Measurements from ENCODE around the gene SUOX.

Gene SUOX

GRCh38 chr12:55996715-55997534, at the start of gene SUOX:
TSS of gene SUOX (plus strand) at chr12:55997276. CDS start at chr12:56002222, 4,946 bp downstream.
- no peak for TF ChIP-seq CTCF (IDR thresholded peaks at IDR 0.05; ENCODE audit: insufficient read depth, low read length, poor library complexity, severe bottlenecking)
- Histone ChIP-seq H3K27me3 (replicated peaks; ENCODE audit: control insufficient read depth, insufficient read depth, low read length) (no peaks in the 10 kb centered on the region), H3K4me3 (replicated peaks; ENCODE audit: low read depth, low read length) (peak within 1 kb of the TSS; percentile 82), H3K36me3 (ENCODE audit: control insufficient read depth, insufficient read depth, low read length) (peaks cover 15% of the 10 kb centered on the region)
- DNase-seq (ENCODE audit: extremely low read depth, insufficient read length), result peak; percentile 84

- no peak for TF ChIP-seq CTCF (IDR thresholded peaks at IDR 0.05; ENCODE audit: insufficient read depth, low read length, poor library complexity, severe bottlenecking)
- H3K36me3 ChIP-seq (ENCODE audit: control insufficient read depth, insufficient read depth, low read length), result peaks cover 21% of the 10 kb centered on the region
- H3K27me3 ChIP-seq (replicated peaks; ENCODE audit: control insufficient read depth, insufficient read depth, low read length), result no peaks in the 10 kb centered on the region
- H3K4me3 ChIP-seq (replicated peaks; ENCODE audit: low read depth, low read length), result no peak overlapping the region
- DNase-seq (ENCODE audit: extremely low read depth, insufficient read length), result no peak
Measured at GRCh38 chr12:55955344-55955743, 41.7 kb upstream of the SUOX start.

- peak; percentile 45 for TF ChIP-seq CTCF (IDR thresholded peaks at IDR 0.05; ENCODE audit: insufficient read depth, low read length, poor library complexity, severe bottlenecking)
- DNase-seq (ENCODE audit: extremely low read depth, insufficient read length), result no peak
- no peak overlapping the region for H3K4me3 ChIP-seq (replicated peaks; ENCODE audit: low read depth, low read length)
- no peaks in the 10 kb centered on the region for H3K27me3 ChIP-seq (replicated peaks; ENCODE audit: control insufficient read depth, insufficient read depth, low read length)
- H3K36me3 ChIP-seq (ENCODE audit: control insufficient read depth, insufficient read depth, low read length), result peaks cover 21% of the 10 kb centered on the region
Measured at GRCh38 chr12:55955800-55956508, 41.1 kb upstream of the SUOX start.

GRCh38 chr12:55957106-55957859, 39.8 kb upstream of the SUOX start:
- H3K27me3 ChIP-seq (replicated peaks; ENCODE audit: control insufficient read depth, insufficient read depth, low read length), result no peaks in the 10 kb centered on the region
- DNase-seq (ENCODE audit: extremely low read depth, insufficient read length), result no peak
- H3K36me3 ChIP-seq (ENCODE audit: control insufficient read depth, insufficient read depth, low read length), result peaks cover 14% of the 10 kb centered on the region
- no peak for TF ChIP-seq CTCF (IDR thresholded peaks at IDR 0.05; ENCODE audit: insufficient read depth, low read length, poor library complexity, severe bottlenecking)
- no peak overlapping the region for H3K4me3 ChIP-seq (replicated peaks; ENCODE audit: low read depth, low read length)

GRCh38 chr12:55963760-55964159, 33.3 kb upstream of the SUOX start:
- no peak for DNase-seq (ENCODE audit: extremely low read depth, insufficient read length)
- no peak overlapping the region for H3K4me3 ChIP-seq (replicated peaks; ENCODE audit: low read depth, low read length)
- no peaks in the 10 kb centered on the region for H3K27me3 ChIP-seq (replicated peaks; ENCODE audit: control insufficient read depth, insufficient read depth, low read length)
- TF ChIP-seq CTCF (IDR thresholded peaks at IDR 0.05; ENCODE audit: insufficient read depth, low read length, poor library complexity, severe bottlenecking), result no peak
- H3K36me3 ChIP-seq (ENCODE audit: control insufficient read depth, insufficient read depth, low read length), result no peaks in the 10 kb centered on the region

Measured in GM06990 (cell line).